ENCODE results near the gene ZNF473.

DNA sequence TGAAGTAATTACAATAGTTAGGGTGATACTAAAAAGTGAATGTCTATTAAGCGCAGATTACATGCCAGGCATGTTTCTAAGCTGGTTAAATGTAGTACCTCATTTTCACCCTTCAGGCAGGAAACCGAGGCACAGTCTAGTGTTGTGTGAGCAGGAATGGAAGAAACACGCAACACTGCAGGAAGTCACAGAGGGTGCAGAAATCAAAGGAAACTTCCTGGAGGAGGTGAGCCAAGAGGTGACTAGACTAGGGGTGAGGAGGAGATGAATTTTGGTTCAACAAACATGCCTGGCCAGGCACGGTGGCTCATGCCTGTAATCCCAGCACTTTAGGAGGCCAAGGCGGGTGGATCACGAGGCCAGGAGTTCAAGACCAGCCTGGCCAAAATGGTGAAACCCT lies 41.8 kb downstream of the ZNF473 start:
- TF ChIP-seq, protein P1, sequence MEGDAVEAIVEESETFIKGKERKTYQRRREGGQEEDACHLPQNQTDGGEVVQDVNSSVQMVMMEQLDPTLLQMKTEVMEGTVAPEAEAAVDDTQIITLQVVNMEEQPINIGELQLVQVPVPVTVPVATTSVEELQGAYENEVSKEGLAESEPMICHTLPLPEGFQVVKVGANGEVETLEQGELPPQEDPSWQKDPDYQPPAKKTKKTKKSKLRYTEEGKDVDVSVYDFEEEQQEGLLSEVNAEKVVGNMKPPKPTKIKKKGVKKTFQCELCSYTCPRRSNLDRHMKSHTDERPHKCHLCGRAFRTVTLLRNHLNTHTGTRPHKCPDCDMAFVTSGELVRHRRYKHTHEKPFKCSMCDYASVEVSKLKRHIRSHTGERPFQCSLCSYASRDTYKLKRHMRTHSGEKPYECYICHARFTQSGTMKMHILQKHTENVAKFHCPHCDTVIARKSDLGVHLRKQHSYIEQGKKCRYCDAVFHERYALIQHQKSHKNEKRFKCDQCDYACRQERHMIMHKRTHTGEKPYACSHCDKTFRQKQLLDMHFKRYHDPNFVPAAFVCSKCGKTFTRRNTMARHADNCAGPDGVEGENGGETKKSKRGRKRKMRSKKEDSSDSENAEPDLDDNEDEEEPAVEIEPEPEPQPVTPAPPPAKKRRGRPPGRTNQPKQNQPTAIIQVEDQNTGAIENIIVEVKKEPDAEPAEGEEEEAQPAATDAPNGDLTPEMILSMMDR (IDR thresholded peaks at IDR 0.05; ENCODE audit: insufficient read depth, low read depth, low read length): no peak
- no peak for TF ChIP-seq EZH2 (IDR thresholded peaks at IDR 0.05; ENCODE audit: insufficient read depth, low read length)
